Activated naive CD4-positive, alpha-beta T cell treated with anti-CD3 and anti-CD28 coated beads, Interleukin-2, amount 10 ng/mL, durations not matched to agents 7 days and 5 days (primary cell): ENCODE measurements around the gene RGS6.

Source experiments
- CTCF ChIA-PET: fragments of 350-600 bp; sonication (Branson Sonifier 250); formaldehyde crosslinking; loops from one replicate; lab custom pipeline; 2021; ENCODE audit warnings: antibody characterized with exemption; lab: Charles Lee
- DNase-seq: peaks from one replicate; pipeline ENCODE4 v3.0.0-alpha.2; 2020
- H3K27ac Mint-ChIP-seq: one replicate; pipeline ENCODE4 v1.8.0; 2021; ENCODE audit warnings: mild to moderate bottlenecking, moderate library complexity, mixed read lengths
- H3K27me3 Mint-ChIP-seq: one replicate; pipeline ENCODE4 v1.8.0; 2021; ENCODE audit warnings: mild to moderate bottlenecking, mixed read lengths
- H3K36me3 Mint-ChIP-seq: one replicate; pipeline ENCODE4 v1.8.0; 2021; ENCODE audit warnings: mixed read lengths
- H3K4me1 Mint-ChIP-seq: one replicate; pipeline ENCODE4 v1.8.0; 2021; ENCODE audit warnings: mixed read lengths
- H3K4me3 Mint-ChIP-seq: one replicate; pipeline ENCODE4 v1.8.0; 2021; ENCODE audit warnings: mild to moderate bottlenecking, moderate library complexity, mixed read lengths
- H3K9me3 Mint-ChIP-seq: one replicate; pipeline ENCODE4 v1.8.0; 2021; ENCODE audit warnings: mixed read lengths

RGS6 gene

GRCh38 chr14:72607386-72608130 is 675.3 kb downstream of the RGS6 start:
- no peak overlapping the region for H3K4me3 Mint-ChIP-seq
- H3K9me3 Mint-ChIP-seq: no peaks in the 10 kb centered on the region
- H3K27me3 Mint-ChIP-seq: peaks cover 80% of the 10 kb centered on the region
- DNase-seq: no peak
- no peak overlapping the region for H3K27ac Mint-ChIP-seq
- H3K36me3 Mint-ChIP-seq: no peaks in the 10 kb centered on the region
- H3K4me1 Mint-ChIP-seq: peaks cover 3% of the 10 kb centered on the region
- CTCF ChIA-PET: interaction anchor here (1.3 kb wide), 1 partner anchor 93 kb away, joined by 3 read pairs; no protein-coding TSS in a partner anchor

GRCh38 chr14:72608391-72609204 is 676.4 kb downstream of the RGS6 start:
- peaks cover 83% of the 10 kb centered on the region for H3K27me3 Mint-ChIP-seq
- H3K4me1 Mint-ChIP-seq: peaks cover 3% of the 10 kb centered on the region
- H3K4me3 Mint-ChIP-seq: no peak overlapping the region
- no peaks in the 10 kb centered on the region for H3K36me3 Mint-ChIP-seq
- CTCF ChIA-PET: interaction anchor here (1.3 kb wide), 1 partner anchor 94 kb away, joined by 3 read pairs; no protein-coding TSS in a partner anchor
- no peak overlapping the region for H3K27ac Mint-ChIP-seq
- no peaks in the 10 kb centered on the region for H3K9me3 Mint-ChIP-seq
- DNase-seq: no peak

- peaks cover 3% of the 10 kb centered on the region for H3K4me1 Mint-ChIP-seq
- peaks cover 85% of the 10 kb centered on the region for H3K27me3 Mint-ChIP-seq
- H3K36me3 Mint-ChIP-seq: no peaks in the 10 kb centered on the region
- no peaks in the 10 kb centered on the region for H3K9me3 Mint-ChIP-seq
- no peak for DNase-seq
- H3K4me3 Mint-ChIP-seq: no peak overlapping the region
- H3K27ac Mint-ChIP-seq: no peak overlapping the region
- CTCF ChIA-PET: interaction anchor here (1.3 kb wide), 1 partner anchor 95 kb away, joined by 3 read pairs; no protein-coding TSS in a partner anchor
These were observed 677.1 kb downstream of the RGS6 start for GRCh38 chr14:72609205-72609916.

GRCh38 chr14:72610096-72610830 is 678.0 kb downstream of the RGS6 start:
- no peak overlapping the region for H3K4me3 Mint-ChIP-seq
- CTCF ChIA-PET: no interaction called here
- H3K4me1 Mint-ChIP-seq: peaks cover 4% of the 10 kb centered on the region
- no peaks in the 10 kb centered on the region for H3K36me3 Mint-ChIP-seq
- DNase-seq: no peak
- H3K27me3 Mint-ChIP-seq: peaks cover 81% of the 10 kb centered on the region
- H3K9me3 Mint-ChIP-seq: no peaks in the 10 kb centered on the region
- H3K27ac Mint-ChIP-seq: no peak overlapping the region

- CTCF ChIA-PET: no interaction called here
- no peak overlapping the region for H3K27ac Mint-ChIP-seq
- peaks cover 82% of the 10 kb centered on the region for H3K27me3 Mint-ChIP-seq
- DNase-seq: no peak
- H3K36me3 Mint-ChIP-seq: no peaks in the 10 kb centered on the region
- H3K9me3 Mint-ChIP-seq: no peaks in the 10 kb centered on the region
- H3K4me1 Mint-ChIP-seq: peaks cover 8% of the 10 kb centered on the region
- no peak overlapping the region for H3K4me3 Mint-ChIP-seq
These were observed 678.6 kb downstream of the RGS6 start for GRCh38 chr14:72610831-72611200.

- Mint-ChIP-seq H3K36me3 (no peaks in the 10 kb centered on the region), H3K27ac (no peak overlapping the region), H3K9me3 (no peaks in the 10 kb centered on the region), H3K4me1 (peaks cover 13% of the 10 kb centered on the region), H3K27me3 (peaks cover 78% of the 10 kb centered on the region), H3K4me3 (no peak overlapping the region)
- no peak for DNase-seq
- CTCF ChIA-PET: no interaction called here
These were observed 679.3 kb downstream of the RGS6 start for GRCh38 chr14:72611506-72611905.

- no peak for DNase-seq
- Mint-ChIP-seq H3K4me3 (no peak overlapping the region), H3K36me3 (no peaks in the 10 kb centered on the region), H3K27ac (no peak overlapping the region), H3K9me3 (no peaks in the 10 kb centered on the region), H3K27me3 (peaks cover 82% of the 10 kb centered on the region), H3K4me1 (peaks cover 13% of the 10 kb centered on the region)
- CTCF ChIA-PET: no interaction called here
These were observed 679.8 kb downstream of the RGS6 start for GRCh38 chr14:72612041-72612440.

GRCh38 chr14:72613231-72613974 is 681.2 kb downstream of the RGS6 start:
- Mint-ChIP-seq H3K4me1 (peaks cover 13% of the 10 kb centered on the region), H3K4me3 (no peak overlapping the region), H3K9me3 (no peaks in the 10 kb centered on the region), H3K27ac (no peak overlapping the region), H3K36me3 (no peaks in the 10 kb centered on the region), H3K27me3 (peaks cover 82% of the 10 kb centered on the region)
- CTCF ChIA-PET: interaction anchor here (1.3 kb wide), 1 partner anchor 291 kb away, joined by 4 read pairs; no protein-coding TSS in a partner anchor
- no peak for DNase-seq

- Mint-ChIP-seq H3K27ac (no peak overlapping the region), H3K36me3 (no peaks in the 10 kb centered on the region), H3K4me3 (no peak overlapping the region), H3K9me3 (no peaks in the 10 kb centered on the region), H3K27me3 (peaks cover 77% of the 10 kb centered on the region), H3K4me1 (peaks cover 13% of the 10 kb centered on the region)
- DNase-seq: no peak
- CTCF ChIA-PET: interaction anchor here (1.3 kb wide), 1 partner anchor 290 kb away, joined by 4 read pairs; no protein-coding TSS in a partner anchor
These were observed 681.7 kb downstream of the RGS6 start for GRCh38 chr14:72613975-72614319.

- peaks cover 76% of the 10 kb centered on the region for H3K27me3 Mint-ChIP-seq
- H3K36me3 Mint-ChIP-seq: no peaks in the 10 kb centered on the region
- CTCF ChIA-PET: interaction anchor here (1.3 kb wide), 1 partner anchor 290 kb away, joined by 4 read pairs; no protein-coding TSS in a partner anchor
- H3K4me1 Mint-ChIP-seq: peaks cover 12% of the 10 kb centered on the region
- DNase-seq: no peak
- H3K9me3 Mint-ChIP-seq: no peaks in the 10 kb centered on the region
- H3K4me3 Mint-ChIP-seq: no peak overlapping the region
- no peak overlapping the region for H3K27ac Mint-ChIP-seq
These were observed 682.1 kb downstream of the RGS6 start for GRCh38 chr14:72614365-72614764.

- CTCF ChIA-PET: no interaction called here
- no peaks in the 10 kb centered on the region for H3K9me3 Mint-ChIP-seq
These were observed 682.7 kb downstream of the RGS6 start for GRCh38 chr14:72614891-72615415.

GRCh38 chr14:72615451-72616121 is 683.4 kb downstream of the RGS6 start:
- DNase-seq: no peak
- Mint-ChIP-seq H3K36me3 (no peaks in the 10 kb centered on the region), H3K4me1 (peaks cover 11% of the 10 kb centered on the region), H3K9me3 (no peaks in the 10 kb centered on the region), H3K4me3 (no peak overlapping the region), H3K27me3 (peaks cover 72% of the 10 kb centered on the region), H3K27ac (no peak overlapping the region)
- CTCF ChIA-PET: no interaction called here

More at GRCh38 chr14:72614891-72615415, 682.7 kb downstream of the RGS6 start:
- Mint-ChIP-seq H3K4me1 (peaks cover 11% of the 10 kb centered on the region), H3K27me3 (peaks cover 73% of the 10 kb centered on the region), H3K27ac (no peak overlapping the region), H3K4me3 (no peak overlapping the region), H3K36me3 (no peaks in the 10 kb centered on the region)
- DNase-seq: no peak
